Lung (tissue), 12 donors: Measurements from ENCODE around the gene MRTFA. TPM values are rescaled to one million over a fixed set of nuclear protein-coding genes. Genes with fewer than 3 reads are reported as not detected.

Source experiments
- ATAC-seq: fragments of 200-7000 bp; cut with Tn5 transposase; one replicate; pipeline ENCODE4 v1.9.1; 2020; ENCODE audit warnings: moderate number of reproducible peaks; ENCODE audit not compliant: insufficient read depth, low FRiP score
- DNase-seq, 3 donors: peaks; one replicate each; pipeline ENCODE4 v3.0.0-alpha.2; 2013 to 2017
- H3K27ac ChIP-seq, 2 donors: one replicate each; pipeline ENCODE4 v1.5.1; 2013; ENCODE audit warnings: mild to moderate bottlenecking in 2 of 2, moderate library complexity in 2 of 2, control low read depth in 1 of 2, inconsistent platforms in 1 of 2, low read depth in 1 of 2, low read length in 1 of 2
- H3K27me3 ChIP-seq, 3 donors: one replicate each; pipeline ENCODE4 v1.5.1; 2013; ENCODE audit warnings: low read length in 2 of 3; ENCODE audit not compliant: control insufficient read depth in 3 of 3, insufficient read depth in 3 of 3
- H3K36me3 ChIP-seq, 4 donors: one replicate each; pipeline ENCODE4 v1.5.1; 2013; ENCODE audit warnings: low read length in 4 of 4, mild to moderate bottlenecking in 1 of 4, moderate library complexity in 1 of 4; ENCODE audit not compliant: control insufficient read depth in 4 of 4, insufficient read depth in 4 of 4
- H3K4me1 ChIP-seq, 5 donors: one replicate each; pipeline ENCODE4 v1.5.1; 2013; ENCODE audit warnings: low read length in 5 of 5, mild to moderate bottlenecking in 2 of 5, moderate library complexity in 1 of 5; ENCODE audit not compliant: control insufficient read depth in 5 of 5, insufficient read depth in 5 of 5
- H3K4me3 ChIP-seq: one replicate; pipeline ENCODE4 v1.5.1; 2013; ENCODE audit warnings: mild to moderate bottlenecking, control low read depth, moderate library complexity
- H3K9ac ChIP-seq, 2 donors: one replicate each; pipeline ENCODE4 v1.5.1; 2013; ENCODE audit warnings: low read length in 2 of 2, control low read depth in 1 of 2; ENCODE audit not compliant: insufficient read depth in 1 of 2
- H3K9me3 ChIP-seq, 4 donors: one replicate each; pipeline ENCODE4 v1.5.1; 2013; ENCODE audit warnings: low read length in 3 of 4, mild to moderate bottlenecking in 1 of 4, moderate library complexity in 1 of 4; ENCODE audit not compliant: control insufficient read depth in 4 of 4, insufficient read depth in 3 of 4
- WGBS, 2 donors: extraction: QIAGEN DNeasy Blood & Tissue Kit; methylation state at CpG; one replicate each; pipeline ENCODE4 v1.1.7; 2013; 5-methylcytosine and 5-hydroxymethylcytosine counted together
- polyA plus RNA-seq, 2 donors: library from polyadenylated mRNA; stranded (reverse); fragments of 200-250 nt; gene quantifications; one replicate each; pipeline ENCODE4 v1.2.1, GENCODE V29; 2013
- total RNA-seq, 2 donors: library from RNA; depleted of rRNA in 1 of 2; stranded (reverse); fragments of >200 nt in 1 of 2; gene quantifications; one replicate each; pipeline ENCODE4 v1.2.1, GENCODE V29; 2014 to 2021
- TF ChIP-seq, protein P1 (sequence below): IDR thresholded peaks from 2 replicates; pipeline ENCODE4 v1.5.1; 2012; ENCODE audit warnings: mild to moderate bottlenecking; ENCODE audit errors: control extremely low read depth, extremely low read depth
- donor health status: control.
- donor health status: control.
- donor health status: Bipolar disorder and iron deficiency.
- donor health status: healthy.
- donor health status: DM: yes; HTN: yes; CAD: no.

MRTFA gene
- total and polyA plus RNA-seq, 4 donors: 26.3 to 64.0 (median 40.1) TPM

DNA sequence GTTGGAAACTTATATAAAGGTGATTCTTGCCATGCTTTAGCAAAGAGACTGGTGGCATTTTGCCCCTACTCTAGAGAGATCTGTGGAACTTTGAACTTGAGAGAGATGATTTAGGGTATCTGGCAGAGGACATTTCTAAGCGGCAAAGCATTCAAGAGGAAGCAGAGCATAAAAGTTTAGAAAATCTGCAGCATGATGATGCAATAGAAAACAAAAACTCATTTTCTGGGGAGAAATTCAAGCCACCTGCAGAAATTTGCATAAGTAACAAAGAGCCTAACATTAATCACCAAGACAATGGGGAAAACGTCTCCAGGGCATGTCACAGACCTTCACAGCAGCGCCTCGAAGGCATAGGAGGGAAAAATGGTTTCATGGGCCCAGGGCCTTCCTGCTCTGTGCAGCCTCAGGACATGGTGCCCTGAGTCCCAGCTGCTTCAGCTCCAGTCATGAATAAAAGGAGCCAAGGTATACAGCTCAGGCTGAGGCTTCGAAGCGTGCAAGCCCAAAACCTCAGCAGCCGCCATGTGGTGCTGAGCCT is 83.4 kb downstream of the MRTFA start:
- Histone ChIP-seq H3K9me3 (no peaks in the 10 kb centered on the region), H3K27ac (no peak overlapping the region), H3K36me3 (peaks cover 0 to 2% (median 0%) of the 10 kb centered on the region in 4 donors), H3K9ac (no peak overlapping the region), H3K4me1 (no peaks in the 10 kb centered on the region), H3K4me3 (no peak overlapping the region), H3K27me3 (no peaks in the 10 kb centered on the region)
- DNase-seq: no peak
- TF ChIP-seq, protein P1, sequence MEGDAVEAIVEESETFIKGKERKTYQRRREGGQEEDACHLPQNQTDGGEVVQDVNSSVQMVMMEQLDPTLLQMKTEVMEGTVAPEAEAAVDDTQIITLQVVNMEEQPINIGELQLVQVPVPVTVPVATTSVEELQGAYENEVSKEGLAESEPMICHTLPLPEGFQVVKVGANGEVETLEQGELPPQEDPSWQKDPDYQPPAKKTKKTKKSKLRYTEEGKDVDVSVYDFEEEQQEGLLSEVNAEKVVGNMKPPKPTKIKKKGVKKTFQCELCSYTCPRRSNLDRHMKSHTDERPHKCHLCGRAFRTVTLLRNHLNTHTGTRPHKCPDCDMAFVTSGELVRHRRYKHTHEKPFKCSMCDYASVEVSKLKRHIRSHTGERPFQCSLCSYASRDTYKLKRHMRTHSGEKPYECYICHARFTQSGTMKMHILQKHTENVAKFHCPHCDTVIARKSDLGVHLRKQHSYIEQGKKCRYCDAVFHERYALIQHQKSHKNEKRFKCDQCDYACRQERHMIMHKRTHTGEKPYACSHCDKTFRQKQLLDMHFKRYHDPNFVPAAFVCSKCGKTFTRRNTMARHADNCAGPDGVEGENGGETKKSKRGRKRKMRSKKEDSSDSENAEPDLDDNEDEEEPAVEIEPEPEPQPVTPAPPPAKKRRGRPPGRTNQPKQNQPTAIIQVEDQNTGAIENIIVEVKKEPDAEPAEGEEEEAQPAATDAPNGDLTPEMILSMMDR: no peak
- WGBS, 2 donors: 94 to 97% methylated on average over 7 of the region's 7 CpGs
- ATAC-seq: no peak

DNA sequence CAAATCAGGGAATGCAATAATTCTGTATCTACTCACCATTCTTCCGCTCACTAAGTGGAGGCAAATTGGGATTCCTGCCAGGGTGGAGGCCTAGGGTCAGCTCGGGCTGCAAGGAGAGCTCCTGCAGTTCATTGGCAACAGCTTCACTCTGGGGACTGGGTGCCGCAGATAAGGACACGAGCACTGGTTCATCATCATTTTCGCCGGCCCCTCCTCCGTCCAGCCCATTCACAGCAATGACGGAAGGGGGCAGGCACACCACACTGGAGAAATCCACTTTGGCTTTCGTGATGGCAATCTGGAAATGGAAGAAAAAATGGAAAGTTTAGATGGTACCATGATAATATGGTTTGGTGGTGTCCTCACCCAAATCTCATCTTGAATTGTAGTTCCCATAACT is 84.4 kb downstream of the MRTFA start:
- TF ChIP-seq, protein P1: no peak
- 89 to 97% methylated on average over 9 of the region's 9 CpGs for WGBS, 2 donors
- no peaks in the 10 kb centered on the region for H3K27me3 ChIP-seq
- no peak overlapping the region for H3K9ac ChIP-seq
- DNase-seq (no peak), ATAC-seq (no peak)
- H3K36me3 ChIP-seq: peaks cover 0 to 2% (median 0%) of the 10 kb centered on the region in 4 donors
- H3K9me3 ChIP-seq: no peaks in the 10 kb centered on the region
- H3K4me1 ChIP-seq: no peaks in the 10 kb centered on the region
- H3K27ac ChIP-seq: no peak overlapping the region
- no peak overlapping the region for H3K4me3 ChIP-seq

DNA sequence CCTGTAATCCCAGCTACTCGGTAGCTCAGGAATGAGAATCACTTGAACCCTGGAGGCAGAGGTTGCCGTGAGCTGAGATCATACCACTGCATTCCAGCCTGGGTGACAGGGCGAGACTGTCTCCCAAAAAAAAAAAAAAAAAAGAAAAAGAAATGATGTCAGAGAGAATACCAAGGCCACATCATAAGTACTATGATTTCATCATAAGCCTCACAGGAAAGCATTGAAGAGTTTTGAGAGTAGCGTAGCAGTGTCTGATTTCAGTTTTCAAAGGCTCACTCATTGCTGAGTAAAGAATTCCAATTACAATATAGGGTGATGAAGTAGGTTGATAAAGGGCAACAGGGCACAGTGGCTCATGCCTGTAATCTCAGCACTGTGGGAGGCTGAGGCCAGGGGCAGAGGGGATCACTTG is 88.8 kb downstream of the MRTFA start:
- H3K36me3 ChIP-seq: peaks cover 0 to 8% (median 0%) of the 10 kb centered on the region in 4 donors
- no peak overlapping the region for H3K27ac ChIP-seq
- WGBS, 2 donors: 89 to 91% methylated on average over 4 of the region's 4 CpGs
- H3K27me3 ChIP-seq: no peaks in the 10 kb centered on the region
- H3K9me3 ChIP-seq: no peaks in the 10 kb centered on the region
- DNase-seq (no peak), ATAC-seq (no peak)
- TF ChIP-seq, protein P1: no peak
- no peak overlapping the region for H3K9ac ChIP-seq
- no peak overlapping the region for H3K4me3 ChIP-seq
- H3K4me1 ChIP-seq: peaks cover 0 to 7% (median 0%) of the 10 kb centered on the region in 5 donors

DNA sequence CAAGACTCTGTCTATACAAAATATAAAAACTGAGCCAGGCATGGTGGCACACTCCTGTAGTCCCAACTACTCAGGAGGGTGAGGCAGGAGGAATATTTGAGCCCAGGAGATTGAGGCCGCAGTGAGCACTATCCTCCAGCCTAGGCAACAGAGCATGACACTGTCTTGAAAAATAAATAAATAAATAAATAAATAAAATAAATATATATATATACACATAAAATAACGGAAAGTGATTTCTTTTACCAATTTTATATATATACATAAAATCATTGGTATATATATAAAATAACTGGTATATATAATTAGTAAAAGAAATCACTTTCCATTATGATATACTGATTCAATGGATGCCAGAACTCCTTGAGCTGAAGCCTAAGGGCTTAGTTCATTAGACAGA is 91.8 kb downstream of the MRTFA start:
- Histone ChIP-seq H3K36me3 (peaks cover 0 to 8% (median 0%) of the 10 kb centered on the region in 4 donors), H3K4me3 (no peak overlapping the region), H3K9me3 (no peaks in the 10 kb centered on the region), H3K4me1 (peaks cover 0 to 7% (median 0%) of the 10 kb centered on the region in 5 donors), H3K27ac (no peak overlapping the region), H3K9ac (no peak overlapping the region), H3K27me3 (no peaks in the 10 kb centered on the region)
- DNase-seq (no peak), ATAC-seq (no peak)
- TF ChIP-seq, protein P1: no peak
- WGBS, 2 donors: 98 to 99% methylated on average over 2 of the region's 2 CpGs
